GM12878 (cell line): ENCODE data around the gene IGF2BP1. TPM values are rescaled to one million over a fixed set of nuclear protein-coding genes. Genes with fewer than 3 reads are reported as not detected.

Experiments used
- ATF3 ChIP-seq: IDR thresholded peaks from 2 replicates; pipeline ENCODE4 v1.6.1; 2011; ENCODE audit warnings: low read depth, mild to moderate bottlenecking, low read length, moderate library complexity, borderline replicate concordance; ENCODE audit errors: extremely low read depth
- EGR1 ChIP-seq, 2 experiments: IDR thresholded peaks; 1 replicate in 1 of 2; 2 replicates in 1 of 2; pipeline ENCODE4 v1.6.1; 2011 to 2012; ENCODE audit warnings: low read depth in 2 of 2, low read length in 2 of 2, borderline replicate concordance in 1 of 2, mild to moderate bottlenecking in 1 of 2, moderate library complexity in 1 of 2
- ESRRA ChIP-seq: IDR thresholded peaks from 2 replicates; pipeline ENCODE4 v1.6.1; 2012; ENCODE audit warnings: mild to moderate bottlenecking, low read length, improper control_type of control experiment
- IKZF2 ChIP-seq, 2 experiments: fragments of 450-650 bp; IDR thresholded peaks; 2 replicates each; pipeline ENCODE4 v1.6.1; 2017; ENCODE audit warnings: mild to moderate bottlenecking in 2 of 2, moderate library complexity in 2 of 2
- JUND ChIP-seq: IDR thresholded peaks from 2 replicates; pipeline ENCODE4 v1.6.1; 2012; ENCODE audit warnings: low read depth, mild to moderate bottlenecking, low read length, improper control_type of control experiment, moderate library complexity
- POLR2AphosphoS2 ChIP-seq: IDR thresholded peaks from 2 replicates; pipeline ENCODE4 v1.6.1; 2011; ENCODE audit warnings: low read depth, mild to moderate bottlenecking, low read length, improper control_type of control experiment, moderate library complexity
- RAD21 ChIP-seq: IDR thresholded peaks from 2 replicates; pipeline ENCODE4 v1.6.1; 2011; ENCODE audit warnings: mild to moderate bottlenecking, low read depth, low read length, moderate library complexity; ENCODE audit not compliant: insufficient read depth
- RELA ChIP-seq: fragments of 450-650 bp; IDR thresholded peaks from 2 replicates; pipeline ENCODE4 v1.8.0; 2014; ENCODE audit warnings: borderline replicate concordance; ENCODE audit not compliant: partially characterized antibody
- RUNX3 ChIP-seq: IDR thresholded peaks from 2 replicates; pipeline ENCODE4 v1.6.1; 2012; ENCODE audit warnings: low read length, inconsistent platforms
- SMAD5 ChIP-seq: IDR thresholded peaks from 2 replicates; pipeline ENCODE4 v1.6.1; 2016; ENCODE audit warnings: antibody characterized with exemption, low read depth
- SP1 ChIP-seq: IDR thresholded peaks from one replicate; pipeline ENCODE4 v1.6.1; 2011; ENCODE audit warnings: low read depth, low read length
- SREBF2 ChIP-seq: IDR thresholded peaks from 2 replicates; pipeline ENCODE4 v1.6.1; 2012; ENCODE audit warnings: mild to moderate bottlenecking, low read length
- TCF12 ChIP-seq: IDR thresholded peaks from 2 replicates; pipeline ENCODE4 v1.6.1; 2011; ENCODE audit warnings: low read depth, mild to moderate bottlenecking, low read length
- ZNF217 ChIP-seq: fragments of 450-650 bp; IDR thresholded peaks from 2 replicates; pipeline ENCODE4 v1.6.1; 2017; ENCODE audit warnings: antibody characterized with exemption, mild to moderate bottlenecking
- ZNF274 ChIP-seq: IDR thresholded peaks from one replicate; pipeline ENCODE4 v1.8.0; 2011; ENCODE audit not compliant: insufficient read length, insufficient read depth
- polyA plus RNA-seq, 11 experiments: library from polyadenylated mRNA; depleted of rRNA in 4 of 11; unstranded in 6 of 11; stranded (reverse) in 5 of 11; fragments of >200 nt; fragmentation: Nextera tagmentation in 4 of 11; fragmentation: Illumina TruSeq in 1 of 11; extraction: Ambion mirVana in 4 of 11; extraction: Trizol in 1 of 11; gene quantifications; 1 replicate in 1 of 11; 2 replicates in 10 of 11; pipeline versions ENCODE4 v1.2.1 to v1.2.3, GENCODE V29; 2011 to 2016; ENCODE audit warnings: inconsistent platforms in 2 of 11, missing spikeins in 2 of 11, low read depth in 1 of 11
- total RNA-seq, 4 experiments: library from RNA; depleted of rRNA in 3 of 4; stranded (reverse); fragments of >200 nt in 3 of 4; fragmentation: Illumina TruSeq in 1 of 4; extraction: Trizol in 1 of 4; gene quantifications; 2 replicates each; pipeline versions ENCODE4 v1.2.1 to v1.2.3, GENCODE V29; 2013 to 2021

The IGF2BP1 gene
- total and polyA plus RNA-seq, 10 of the 15 experiments (the other 5 are each of a cell fraction or from before 2014, with no cell fraction given) = 0.04 to 2.4 (median 0.13) TPM; not detected in 1

DNA sequence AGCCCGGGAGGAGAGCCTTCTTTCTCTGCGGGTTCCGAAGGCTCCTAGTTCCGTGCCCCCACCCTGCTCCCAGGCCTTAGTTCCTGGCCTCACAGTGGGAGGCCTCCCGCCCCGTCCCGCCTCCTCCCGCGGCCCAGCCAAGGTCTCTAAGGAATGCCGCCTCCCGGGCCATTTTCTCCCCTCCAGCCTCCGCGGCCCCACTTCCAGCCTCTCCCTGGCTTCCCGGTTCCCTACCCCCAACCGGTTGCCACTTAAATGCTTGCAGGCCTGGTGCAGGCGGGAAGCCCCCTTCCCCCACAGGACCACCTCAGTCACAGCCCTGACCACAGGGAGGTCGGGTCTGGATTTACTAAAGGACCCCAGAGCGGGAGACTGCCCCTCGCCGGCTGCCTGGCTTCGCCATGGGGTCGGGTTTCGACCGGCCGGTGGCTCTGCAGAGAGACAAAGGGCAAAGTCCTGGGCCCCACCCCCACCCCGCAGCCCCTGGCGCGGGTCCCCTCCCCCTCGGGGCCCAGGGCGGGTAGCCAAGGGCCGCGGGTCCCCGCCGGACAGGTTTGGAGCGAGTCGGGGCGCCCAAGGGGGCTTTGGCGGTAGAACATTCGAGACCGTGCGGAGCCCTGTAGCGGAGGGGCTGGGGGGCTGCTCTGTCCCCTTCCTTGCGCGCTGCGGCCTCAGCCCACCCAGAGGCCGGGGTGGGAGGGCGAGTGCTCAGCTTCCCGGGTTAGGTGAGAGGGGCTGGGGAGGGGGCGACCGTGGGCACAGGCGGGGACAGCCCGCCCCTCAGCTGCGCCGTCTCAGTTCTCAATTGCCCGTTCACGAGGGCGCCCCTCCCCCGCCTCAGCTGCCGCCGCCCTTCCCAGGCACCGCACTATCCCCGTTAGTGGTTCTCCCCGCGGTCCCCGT lies 16.4 kb downstream of the IGF2BP1 start (continued):
- TF ChIP-seq IKZF2 (IDR thresholded peaks at IDR 0.05) (no peak), ZNF274 (no peak), POLR2AphosphoS2 (no peak), RUNX3 (no peak), TCF12 (no peak), JUND (no peak), SREBF2 (no peak), SP1 (no peak), SMAD5 (no peak), RAD21 (no peak), RELA (no peak), EGR1 (IDR thresholded peaks at IDR 0.05; ENCODE audit: borderline replicate concordance in 1 of 2, low read depth in 2 of 2, low read length in 2 of 2) (no peak), ESRRA (no peak), ZNF217 (no peak), ATF3 (no peak)
